ENCODE data around the gene PNISR. TPM values are rescaled to one million over a fixed set of nuclear protein-coding genes. Genes with fewer than 3 reads are reported as not detected.
"Not testable (repeated sequence)": the region's sequence is repeated elsewhere in the genome, so short reads cannot be mapped to it uniquely, and the experiment has no call there.

The PNISR gene
- total RNA-seq = 100 to 1,000 TPM; 143 to 193 (median 165) TPM

GRCh38 chr6:99424761-99425646 is at the start of gene PNISR:
Gene PNISR (minus strand): TSS chr6:99425308. CDS start chr6:99414659, 10,649 bp downstream.
- H3K4me1 ChIP-seq = peaks cover 0 to 68% (median 36%) of the 10 kb centered on the region in 4 donors
- DNase-seq (ENCODE audit: low spot score in 2 of 2) = peak; percentile 83 to 98
- H3K36me3 ChIP-seq = no peaks in the 10 kb centered on the region
- H3K9me3 ChIP-seq = no peaks in the 10 kb centered on the region
- H3K4me3 ChIP-seq = peak within 1 kb of the TSS; percentile 53 to 92 (median 84)
- no peaks in the 10 kb centered on the region for H3K27me3 ChIP-seq
- TF ChIP-seq EP300 (IDR thresholded peaks at IDR 0.05) (peak in 1 of 2 donors; percentile 95), CTCF (IDR thresholded peaks at IDR 0.05) (peak in 1 of 5 experiments; percentile 15), POLR2A (IDR thresholded peaks at IDR 0.05) (peak; percentile 55 to 67)
- H3K27ac ChIP-seq = peak within 1 kb of the TSS; percentile 93 to 100 (median 99)
- WGBS, 2 donors = 0 to 1% methylated on average over 53 of the region's 53 CpGs

- H3K27ac ChIP-seq = no peak overlapping the region
- no peak for DNase-seq (ENCODE audit: low spot score in 2 of 2)
Measured at GRCh38 chr6:99473730-99474129, 48.6 kb upstream of the PNISR start.

GRCh38 chr6:99471638-99472037 is 46.5 kb upstream of the PNISR start:
- Histone ChIP-seq H3K4me1 (no peaks in the 10 kb centered on the region), H3K4me3 (no peak overlapping the region), H3K9me3 (no peaks in the 10 kb centered on the region), H3K36me3 (peaks cover 0 to 17% (median 4%) of the 10 kb centered on the region in 3 donors), H3K27ac (no peak overlapping the region), H3K27me3 (no peaks in the 10 kb centered on the region)
- TF ChIP-seq POLR2A (IDR thresholded peaks at IDR 0.05) (no peak), EP300 (IDR thresholded peaks at IDR 0.05) (no peak), CTCF (IDR thresholded peaks at IDR 0.05) (no peak)
- WGBS, 2 donors = 67 to 69% methylated on average over 2 of the region's 2 CpGs
- DNase-seq (ENCODE audit: low spot score in 2 of 2) = no peak

More at GRCh38 chr6:99473730-99474129, 48.6 kb upstream of the PNISR start:
- Histone ChIP-seq H3K36me3 (peaks cover 0 to 17% (median 4%) of the 10 kb centered on the region in 3 donors), H3K4me3 (no peak overlapping the region), H3K9me3 (no peaks in the 10 kb centered on the region), H3K4me1 (no peaks in the 10 kb centered on the region), H3K27me3 (no peaks in the 10 kb centered on the region)
- TF ChIP-seq EP300 (IDR thresholded peaks at IDR 0.05) (no peak), POLR2A (IDR thresholded peaks at IDR 0.05) (no peak), CTCF (IDR thresholded peaks at IDR 0.05) (no peak)

- TF ChIP-seq POLR2A (IDR thresholded peaks at IDR 0.05) (no peak), EP300 (IDR thresholded peaks at IDR 0.05) (no peak), CTCF (IDR thresholded peaks at IDR 0.05) (peak; percentile 30 to 62 (median 47))
- 0 to 2% methylated on average over 3 of the region's 3 CpGs for WGBS, 2 donors
- H3K27ac ChIP-seq = no peak overlapping the region
Measured at GRCh38 chr6:99467509-99468106, 42.5 kb upstream of the PNISR start.

GRCh38 chr6:99459133-99459532 is 34.0 kb upstream of the PNISR start:
- not testable (repeated sequence) for DNase-seq (ENCODE audit: low spot score in 2 of 2); H3K27me3 ChIP-seq; H3K27ac ChIP-seq; H3K4me1 ChIP-seq; H3K4me3 ChIP-seq
- Histone ChIP-seq H3K36me3 (peaks cover 0 to 42% (median 0%) of the 10 kb centered on the region in 3 donors), H3K9me3 (peaks cover 0 to 18% (median 0%) of the 10 kb centered on the region in 4 donors)
- 91 to 98% methylated on average over 2 of the region's 2 CpGs for WGBS, 2 donors

More at GRCh38 chr6:99467509-99468106, 42.5 kb upstream of the PNISR start:
- H3K36me3 ChIP-seq = peaks cover 0 to 21% (median 0%) of the 10 kb centered on the region in 3 donors
- H3K27me3 ChIP-seq = no peaks in the 10 kb centered on the region
- H3K4me1 ChIP-seq = no peaks in the 10 kb centered on the region
- DNase-seq (ENCODE audit: low spot score in 2 of 2) = no peak
- H3K9me3 ChIP-seq = no peaks in the 10 kb centered on the region
- H3K4me3 ChIP-seq = no peak overlapping the region

Data from tibial nerve (tissue), 4 donors.